ENCODE data around the gene AAMP.

The AAMP gene

GRCh38 chr2:218216336-218216673, 53.6 kb downstream of the AAMP start:
- TF ChIP-seq CTCF (IDR thresholded peaks at IDR 0.05) (no peak), ZFX (IDR thresholded peaks at IDR 0.05; ENCODE audit: borderline replicate concordance) (no peak)
- H3K27ac ChIP-seq = peak overlapping the region; percentile 66

All from 22Rv1 (cell line).